C4-2B (cell line): ENCODE measurements around the gene FAM131B.

Source experiments
- CTCF ChIP-seq: fragments of 450-650 bp; conservative IDR thresholded peaks from 2 replicates; pipeline ENCODE4 v1.5.1; 2017; ENCODE audit warnings: mild to moderate bottlenecking
- ZFX ChIP-seq: fragments of 450-650 bp; IDR thresholded peaks from 2 replicates; pipeline ENCODE4 v1.6.1; 2017

- no peak for TF ChIP-seq CTCF
- TF ChIP-seq ZFX, result no peak
Observed at GRCh38 chr7:143397710-143398530, 35.4 kb upstream of the FAM131B start.
